ENCODE data around the gene COX6B2.

COX6B2 gene

DNA sequence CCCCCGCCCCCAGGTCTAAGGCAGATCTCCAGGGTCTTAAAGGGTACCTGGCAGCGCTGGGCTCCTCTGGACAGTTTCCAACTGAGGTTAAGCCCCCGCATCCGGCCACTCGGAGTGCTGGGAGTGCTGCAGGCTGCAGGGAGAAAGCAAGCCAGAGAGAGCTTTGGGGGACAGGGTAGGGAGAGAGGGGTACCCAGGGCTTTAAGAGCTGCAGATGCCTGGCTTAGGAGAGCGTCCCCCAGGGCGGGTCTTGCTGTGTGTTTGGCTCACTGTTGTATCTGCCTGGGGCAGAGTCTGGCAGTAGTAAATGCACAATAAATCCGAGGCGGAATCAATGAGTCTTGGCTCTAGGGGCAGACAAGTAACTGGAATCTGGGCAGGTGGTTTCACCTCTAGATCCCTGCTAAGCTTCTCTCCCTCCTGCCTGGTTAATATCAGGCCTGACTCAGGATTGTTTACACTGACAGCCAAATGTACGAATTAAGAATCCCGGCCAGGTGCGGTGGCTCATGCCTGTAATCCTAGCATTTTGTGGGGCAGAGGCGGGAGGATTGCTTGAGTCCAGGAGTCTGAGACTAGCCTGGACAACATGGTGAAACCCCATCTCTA lies 798 bp upstream of the COX6B2 start:
- Histone ChIP-seq H3K9ac (ENCODE audit: low read depth, low read length) (no peak overlapping the region), H3K4me3 (ENCODE audit: low read length) (no peak overlapping the region), H3K27me3 (ENCODE audit: insufficient read depth, low read length) (peaks cover 50% of the 10 kb centered on the region), H3K36me3 (ENCODE audit: insufficient read depth, low read length) (no peaks in the 10 kb centered on the region), H3K4me1 (ENCODE audit: insufficient read depth, low read length) (0 out of 2 replicates have a peak, but pooled peaks cover 7% of the 10 kb centered on the region), H3K9me3 (ENCODE audit: insufficient read depth, low read depth, low read length) (no peaks in the 10 kb centered on the region), H3K27ac (ENCODE audit: low read depth, low read length) (no peak overlapping the region)
- 42% methylated on average over 12 of the region's 13 CpGs for WGBS

GRCh38 chr19:55353803-55354697 lies 469 bp downstream of the COX6B2 start:
- Histone ChIP-seq H3K27ac (ENCODE audit: low read depth, low read length) (no peak overlapping the region), H3K27me3 (ENCODE audit: insufficient read depth, low read length) (peaks cover 50% of the 10 kb centered on the region), H3K4me3 (ENCODE audit: low read length) (peak overlapping the region; percentile 64), H3K36me3 (ENCODE audit: insufficient read depth, low read length) (no peaks in the 10 kb centered on the region), H3K4me1 (ENCODE audit: insufficient read depth, low read length) (0 out of 2 replicates have a peak, but pooled peaks cover 11% of the 10 kb centered on the region), H3K9me3 (ENCODE audit: insufficient read depth, low read depth, low read length) (no peaks in the 10 kb centered on the region), H3K9ac (ENCODE audit: low read depth, low read length) (peak overlapping the region; percentile 1; the same call in 1 of the 2 replicates)
- 2% methylated on average over 72 of the region's 72 CpGs for WGBS

GRCh38 chr19:55353356-55353802 lies 1.1 kb downstream of the COX6B2 start:
- Histone ChIP-seq H3K4me1 (ENCODE audit: insufficient read depth, low read length) (peaks cover 18% of the 10 kb centered on the region), H3K4me3 (ENCODE audit: low read length) (peak overlapping the region; percentile 64), H3K36me3 (ENCODE audit: insufficient read depth, low read length) (no peaks in the 10 kb centered on the region), H3K27ac (ENCODE audit: low read depth, low read length) (no peak overlapping the region), H3K9ac (ENCODE audit: low read depth, low read length) (peak overlapping the region; percentile 1; the same call in 1 of the 2 replicates), H3K9me3 (ENCODE audit: insufficient read depth, low read depth, low read length) (no peaks in the 10 kb centered on the region), H3K27me3 (ENCODE audit: insufficient read depth, low read length) (peaks cover 50% of the 10 kb centered on the region)
- WGBS, result 10% methylated on average over 24 of the region's 24 CpGs

DNA sequence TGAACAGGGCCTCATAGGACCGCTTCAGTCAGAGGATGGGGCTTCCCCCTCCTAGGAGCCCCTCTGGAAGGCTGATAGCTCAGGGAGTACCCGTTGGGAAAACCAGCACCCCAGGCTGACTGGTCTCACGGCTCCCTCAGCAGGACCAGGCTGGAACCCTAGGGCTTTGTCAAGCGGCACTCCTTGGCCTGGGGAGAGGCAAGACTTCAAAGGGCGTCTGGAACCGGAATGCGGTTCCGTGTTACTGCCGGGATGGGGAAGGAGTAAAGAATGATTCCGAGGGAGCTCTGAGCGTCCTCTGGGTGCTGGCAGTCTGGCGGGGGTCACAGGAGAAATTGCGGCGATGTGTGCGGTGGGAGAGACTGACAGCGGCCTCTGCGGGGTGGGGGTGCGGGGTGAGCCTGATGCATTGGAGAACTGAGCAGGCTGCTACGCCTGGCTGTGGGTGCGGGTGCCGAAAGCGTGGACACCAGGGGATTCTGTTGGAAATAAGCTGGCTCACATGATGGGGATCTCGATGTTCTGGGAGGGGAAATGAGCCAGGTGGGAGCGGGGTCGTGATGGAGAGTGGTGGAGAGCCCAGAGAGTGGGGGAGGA lies 1.9 kb downstream of the COX6B2 start:
- H3K27ac ChIP-seq (ENCODE audit: low read depth, low read length), result no peak overlapping the region
- H3K9ac ChIP-seq (ENCODE audit: low read depth, low read length), result no peak overlapping the region
- H3K9me3 ChIP-seq (ENCODE audit: insufficient read depth, low read depth, low read length), result no peaks in the 10 kb centered on the region
- 0 out of 2 replicates have a peak overlapping the region, but pooled peaks have one; percentile 64 for H3K4me3 ChIP-seq (ENCODE audit: low read length)
- H3K27me3 ChIP-seq (ENCODE audit: insufficient read depth, low read length), result peaks cover 50% of the 10 kb centered on the region
- WGBS, result 73% methylated on average over 25 of the region's 25 CpGs
- H3K4me1 ChIP-seq (ENCODE audit: insufficient read depth, low read length), result peaks cover 25% of the 10 kb centered on the region
- no peaks in the 10 kb centered on the region for H3K36me3 ChIP-seq (ENCODE audit: insufficient read depth, low read length)

- no peak overlapping the region for H3K4me3 ChIP-seq (ENCODE audit: low read length)
- peaks cover 46% of the 10 kb centered on the region for H3K27me3 ChIP-seq (ENCODE audit: insufficient read depth, low read length)
- 89% methylated on average over 6 of the region's 6 CpGs for WGBS
- no peaks in the 10 kb centered on the region for H3K36me3 ChIP-seq (ENCODE audit: insufficient read depth, low read length)
- no peak overlapping the region for H3K27ac ChIP-seq (ENCODE audit: low read depth, low read length)
- H3K9ac ChIP-seq (ENCODE audit: low read depth, low read length), result no peak overlapping the region
- no peaks in the 10 kb centered on the region for H3K9me3 ChIP-seq (ENCODE audit: insufficient read depth, low read depth, low read length)
- peaks cover 25% of the 10 kb centered on the region for H3K4me1 ChIP-seq (ENCODE audit: insufficient read depth, low read length)
These were observed 2.5 kb downstream of the COX6B2 start for GRCh38 chr19:55352040-55352439.

DNA sequence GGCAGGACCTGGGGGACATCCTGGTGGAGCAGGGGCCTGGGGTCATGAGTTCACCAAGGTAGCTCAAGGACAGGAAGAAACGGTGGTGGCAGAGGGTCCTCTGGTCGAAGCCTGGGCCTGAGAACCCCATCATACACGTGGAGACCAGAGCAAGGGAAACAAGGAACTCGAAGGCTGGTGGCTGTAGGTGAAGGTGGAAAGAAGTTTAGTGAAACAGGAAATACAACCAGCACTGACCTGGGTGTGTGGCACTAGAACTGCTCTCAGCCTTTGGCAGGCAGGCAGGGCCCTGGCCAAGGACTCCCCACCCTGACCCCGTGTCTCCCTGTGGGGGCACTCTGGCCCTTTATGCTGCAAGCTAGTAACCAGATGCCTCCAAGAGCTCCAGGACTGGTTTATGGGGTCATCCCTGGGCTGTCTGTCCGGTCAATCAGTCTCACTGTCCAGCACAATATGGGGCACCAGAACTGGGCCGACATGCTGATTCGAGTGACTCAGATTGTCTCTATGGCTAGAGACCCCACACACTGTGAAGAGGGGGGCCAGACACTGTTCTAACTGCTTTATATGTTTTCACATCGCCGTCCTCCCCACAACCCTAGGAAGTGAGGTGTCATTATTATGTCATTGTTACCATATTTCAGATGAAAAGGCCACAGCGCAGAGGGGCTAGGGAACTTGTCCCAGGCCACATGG lies 3.8 kb downstream of the COX6B2 start:
- 93% methylated on average over 11 of the region's 11 CpGs for WGBS
- no peaks in the 10 kb centered on the region for H3K9me3 ChIP-seq (ENCODE audit: insufficient read depth, low read depth, low read length)
- H3K9ac ChIP-seq (ENCODE audit: low read depth, low read length), result no peak overlapping the region
- no peak overlapping the region for H3K4me3 ChIP-seq (ENCODE audit: low read length)
- peaks cover 38% of the 10 kb centered on the region for H3K27me3 ChIP-seq (ENCODE audit: insufficient read depth, low read length)
- no peaks in the 10 kb centered on the region for H3K36me3 ChIP-seq (ENCODE audit: insufficient read depth, low read length)
- H3K4me1 ChIP-seq (ENCODE audit: insufficient read depth, low read length), result peaks cover 25% of the 10 kb centered on the region
- H3K27ac ChIP-seq (ENCODE audit: low read depth, low read length), result no peak overlapping the region

DNA sequence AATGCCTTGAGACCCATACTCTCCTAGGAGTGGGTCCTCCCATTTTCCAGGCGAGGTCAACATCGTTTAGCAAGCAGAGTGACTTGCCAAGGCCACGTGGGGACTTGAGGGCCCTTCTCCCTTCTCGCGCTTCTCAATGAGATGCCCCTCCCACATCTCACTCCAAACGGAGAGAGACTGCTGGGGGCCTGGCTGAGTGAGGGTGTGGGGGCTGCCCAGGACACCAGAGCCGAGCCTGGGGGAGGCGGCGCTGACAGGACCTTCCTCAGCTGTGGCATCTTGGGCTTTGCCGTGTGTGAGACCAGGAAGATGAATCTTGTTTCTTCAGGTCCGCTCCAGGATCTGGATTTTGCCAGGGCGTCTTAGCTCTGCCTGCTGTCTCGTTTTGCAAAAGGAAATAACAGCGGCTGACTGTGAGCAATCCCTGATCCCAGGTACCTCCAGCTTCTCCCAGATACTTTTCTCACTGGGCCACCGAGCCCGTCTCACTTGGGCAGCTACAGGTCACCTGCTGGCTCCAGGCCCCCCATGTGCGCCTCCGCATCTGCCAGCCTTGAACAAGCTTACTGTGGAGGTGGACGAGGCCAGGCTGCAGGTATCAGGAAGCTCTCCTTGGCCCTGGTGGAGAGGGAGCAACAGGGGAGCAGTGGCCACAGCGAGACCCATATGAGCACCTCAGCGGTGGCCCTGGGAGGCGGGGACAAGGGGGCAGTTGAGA lies 6.0 kb downstream of the COX6B2 start:
- peak overlapping the region; percentile 95; the same call in 1 of the 2 replicates for H3K27ac ChIP-seq (ENCODE audit: low read depth, low read length)
- H3K9me3 ChIP-seq (ENCODE audit: insufficient read depth, low read depth, low read length), result no peaks in the 10 kb centered on the region
- WGBS, result 19% methylated on average over 21 of the region's 22 CpGs
- peaks cover 22% of the 10 kb centered on the region for H3K27me3 ChIP-seq (ENCODE audit: insufficient read depth, low read length)
- peaks cover 4% of the 10 kb centered on the region for H3K36me3 ChIP-seq (ENCODE audit: insufficient read depth, low read length)
- peaks cover 25% of the 10 kb centered on the region for H3K4me1 ChIP-seq (ENCODE audit: insufficient read depth, low read length)
- peak overlapping the region; percentile 28 for H3K4me3 ChIP-seq (ENCODE audit: low read length)
- H3K9ac ChIP-seq (ENCODE audit: low read depth, low read length), result peak overlapping the region; percentile 38; the same call in 1 of the 2 replicates

DNA sequence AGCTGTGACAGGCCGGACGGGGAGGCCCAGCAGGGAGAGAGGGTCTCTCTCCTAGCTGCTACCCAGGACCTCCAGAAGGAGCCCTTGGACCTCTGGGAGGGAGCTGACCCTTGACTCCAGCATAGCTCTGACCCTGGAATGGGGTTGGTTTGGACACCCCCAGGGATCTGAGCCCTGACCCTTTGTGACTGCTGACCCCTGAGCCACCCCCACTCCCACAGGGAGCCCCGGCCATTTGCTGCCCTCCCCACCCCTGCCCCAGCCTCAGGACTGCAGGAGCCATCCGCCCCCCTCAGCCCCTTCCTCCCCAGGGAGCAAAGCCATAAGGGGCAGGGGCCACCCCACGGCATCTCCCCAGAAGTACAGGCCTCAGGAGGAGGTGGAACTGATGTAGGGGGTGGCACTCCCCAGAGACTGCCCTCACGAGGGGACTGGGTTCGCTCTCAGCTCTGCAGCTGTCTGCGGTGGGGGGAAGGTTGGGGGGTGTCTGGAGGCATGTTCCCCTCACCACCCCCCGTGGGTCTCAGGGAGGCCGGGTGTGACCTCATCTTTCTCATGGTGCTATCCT lies 7.0 kb downstream of the COX6B2 start:
- H3K27ac ChIP-seq (ENCODE audit: low read depth, low read length), result peak overlapping the region; percentile 95; the same call in 1 of the 2 replicates
- no peak overlapping the region; the same call in 1 of the 2 replicates for H3K9ac ChIP-seq (ENCODE audit: low read depth, low read length)

GRCh38 chr19:55346725-55347441 lies 7.6 kb downstream of the COX6B2 start:
- 92% methylated on average over 41 of the region's 41 CpGs for WGBS
- Histone ChIP-seq H3K27ac (ENCODE audit: low read depth, low read length) (peak overlapping the region; percentile 95; the same call in 1 of the 2 replicates), H3K9ac (ENCODE audit: low read depth, low read length) (no peak overlapping the region), H3K9me3 (ENCODE audit: insufficient read depth, low read depth, low read length) (no peaks in the 10 kb centered on the region), H3K4me3 (ENCODE audit: low read length) (no peak overlapping the region), H3K27me3 (ENCODE audit: insufficient read depth, low read length) (peaks cover 6% of the 10 kb centered on the region; the same call in 1 of the 2 replicates), H3K4me1 (ENCODE audit: insufficient read depth, low read length) (peaks cover 22% of the 10 kb centered on the region), H3K36me3 (ENCODE audit: insufficient read depth, low read length) (peaks cover 20% of the 10 kb centered on the region)

More for the DNA sequence above, 7.0 kb downstream of the COX6B2 start:
- H3K36me3 ChIP-seq (ENCODE audit: insufficient read depth, low read length), result peaks cover 14% of the 10 kb centered on the region
- H3K27me3 ChIP-seq (ENCODE audit: insufficient read depth, low read length), result peaks cover 13% of the 10 kb centered on the region
- H3K4me3 ChIP-seq (ENCODE audit: low read length), result no peak overlapping the region
- WGBS, result 83% methylated on average over 5 of the region's 10 CpGs
- H3K9me3 ChIP-seq (ENCODE audit: insufficient read depth, low read depth, low read length), result no peaks in the 10 kb centered on the region
- H3K4me1 ChIP-seq (ENCODE audit: insufficient read depth, low read length), result peaks cover 21% of the 10 kb centered on the region
